Keratinocyte (primary cell): ENCODE measurements around the gene TRAF3IP1.

Experiments used
- EZH2 ChIP-seq: IDR thresholded peaks from one replicate; pipeline ENCODE4 v1.6.1; 2012; ENCODE audit warnings: inconsistent platforms, mild to moderate bottlenecking, low read length, moderate library complexity
- TF ChIP-seq, protein P1 (sequence below), 3 experiments: IDR thresholded peaks in 1 of 3; conservative IDR thresholded peaks in 1 of 3; optimal IDR thresholded peaks in 1 of 3; 2 replicates in 2 of 3; 3 replicates in 1 of 3; pipeline versions ENCODE3 to v1.5.1; 2011; ENCODE audit warnings: low read length in 3 of 3, mild to moderate bottlenecking in 3 of 3, moderate library complexity in 2 of 3, control low read depth in 1 of 3, inconsistent platforms in 1 of 3; ENCODE audit not compliant: insufficient read depth in 2 of 3; ENCODE audit errors: extremely low read depth in 1 of 3

DNA sequence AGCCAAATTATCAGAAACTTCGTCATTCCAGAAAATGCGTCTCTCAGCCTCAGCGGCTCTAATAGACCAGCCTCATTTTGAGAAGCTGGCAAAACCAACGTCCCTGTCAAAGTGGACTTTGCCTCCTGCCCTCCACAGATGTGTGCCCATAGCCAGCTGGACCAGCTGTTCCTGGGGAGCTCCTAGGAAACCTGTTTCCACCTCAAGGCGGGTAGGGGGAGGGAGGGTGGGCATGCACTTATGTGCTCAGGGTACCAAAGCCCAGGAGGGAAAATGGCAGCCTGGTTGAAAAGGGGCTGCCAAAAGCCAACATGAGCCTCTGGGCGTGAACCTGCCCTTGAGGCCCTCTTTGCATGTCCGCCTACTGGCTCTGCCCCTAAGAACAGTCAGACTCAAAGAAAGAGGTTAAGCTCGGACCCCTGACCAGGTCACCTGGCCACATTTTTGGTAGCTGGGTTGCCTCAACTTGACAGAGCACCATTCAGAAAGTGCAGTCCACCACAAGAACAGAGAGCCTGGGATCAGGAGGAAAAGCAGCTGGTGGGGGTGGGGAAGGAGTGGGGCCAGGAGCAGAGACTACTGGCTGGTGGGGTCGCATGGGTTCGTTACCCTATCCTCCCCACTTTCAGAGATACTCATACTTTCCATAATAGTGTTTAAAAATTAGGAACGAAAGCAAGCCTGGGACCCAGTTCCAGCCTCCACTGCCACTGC, 35.4 kb upstream of the TRAF3IP1 start:
- TF ChIP-seq, protein P1, sequence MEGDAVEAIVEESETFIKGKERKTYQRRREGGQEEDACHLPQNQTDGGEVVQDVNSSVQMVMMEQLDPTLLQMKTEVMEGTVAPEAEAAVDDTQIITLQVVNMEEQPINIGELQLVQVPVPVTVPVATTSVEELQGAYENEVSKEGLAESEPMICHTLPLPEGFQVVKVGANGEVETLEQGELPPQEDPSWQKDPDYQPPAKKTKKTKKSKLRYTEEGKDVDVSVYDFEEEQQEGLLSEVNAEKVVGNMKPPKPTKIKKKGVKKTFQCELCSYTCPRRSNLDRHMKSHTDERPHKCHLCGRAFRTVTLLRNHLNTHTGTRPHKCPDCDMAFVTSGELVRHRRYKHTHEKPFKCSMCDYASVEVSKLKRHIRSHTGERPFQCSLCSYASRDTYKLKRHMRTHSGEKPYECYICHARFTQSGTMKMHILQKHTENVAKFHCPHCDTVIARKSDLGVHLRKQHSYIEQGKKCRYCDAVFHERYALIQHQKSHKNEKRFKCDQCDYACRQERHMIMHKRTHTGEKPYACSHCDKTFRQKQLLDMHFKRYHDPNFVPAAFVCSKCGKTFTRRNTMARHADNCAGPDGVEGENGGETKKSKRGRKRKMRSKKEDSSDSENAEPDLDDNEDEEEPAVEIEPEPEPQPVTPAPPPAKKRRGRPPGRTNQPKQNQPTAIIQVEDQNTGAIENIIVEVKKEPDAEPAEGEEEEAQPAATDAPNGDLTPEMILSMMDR (optimal IDR thresholded peaks at IDR 0.05 in 1 of 3, IDR thresholded peaks at IDR 0.05 in 1 of 3, conservative IDR thresholded peaks at IDR 0.05 in 1 of 3; ENCODE audit: extremely low read depth in 1 of 3, insufficient read depth in 2 of 3, low read length in 3 of 3) = no peak
- TF ChIP-seq EZH2 = no peak
